Measurements from ENCODE around the gene OR2B6. TPM values are rescaled to one million over a fixed set of nuclear protein-coding genes. Genes with fewer than 3 reads are reported as not detected.

The OR2B6 gene
- total and polyA plus RNA-seq, 2 of the 13 experiments (the other 11 are each of a cell fraction or from before 2014, with no cell fraction given) = 1.2 TPM; not detected in 1

DNA sequence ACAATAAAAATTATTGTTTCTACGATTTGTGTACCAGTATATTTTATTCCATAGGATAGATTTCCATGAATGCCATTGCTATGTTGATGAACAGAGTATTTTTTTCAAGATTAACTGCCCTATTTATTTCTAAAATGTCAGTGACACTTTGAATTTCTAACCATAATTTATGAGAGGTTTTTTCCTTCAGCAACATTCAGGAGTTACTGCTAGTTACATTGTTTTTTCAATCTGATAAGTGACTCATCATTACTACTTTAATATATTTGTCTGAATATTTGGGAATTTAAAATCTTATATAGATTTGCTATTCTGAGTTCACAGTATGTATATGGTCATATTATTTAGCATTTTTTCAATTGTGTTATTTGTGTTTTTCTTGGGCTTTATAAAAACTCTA lies 6.0 kb upstream of the OR2B6 start:
- Histone ChIP-seq H4K20me1 (ENCODE audit: insufficient read depth, low read length) (no peaks in the 10 kb centered on the region), H3K9me3 (ENCODE audit: low read length) (peaks cover 9% of the 10 kb centered on the region; the same call in 1 of the 2 replicates), H3K4me1 (ENCODE audit: insufficient read depth, low read length) (no peaks in the 10 kb centered on the region), H3K4me3 (replicated peaks in 1 of 3; ENCODE audit: insufficient read depth in 1 of 3, low read depth in 2 of 3, low read length in 3 of 3) (no peak overlapping the region), H3K27ac (ENCODE audit: extremely low read length, insufficient read depth, low read length) (no peak overlapping the region), H3K9ac (ENCODE audit: insufficient read depth, low read depth, low read length) (no peak overlapping the region), H3K36me3 (replicated peaks in 1 of 2; ENCODE audit: control insufficient read depth in 1 of 2, insufficient read depth in 2 of 2, low read length in 2 of 2) (no peaks in the 10 kb centered on the region), H3K4me2 (ENCODE audit: low read depth, low read length) (no peak overlapping the region), H3K79me2 (ENCODE audit: insufficient read depth, low read length) (no peaks in the 10 kb centered on the region), H2AFZ (ENCODE audit: low read length) (no peak overlapping the region), H3K27me3 (ENCODE audit: control insufficient read depth in 1 of 2, insufficient read depth in 2 of 2, low read length in 2 of 2) (no peaks in the 10 kb centered on the region)
- no TSS peak for BruUV-seq (replicated peaks)
- 2% methylated on average over 1 of the region's 1 CpG for WGBS (ENCODE audit: low lambda C conversion rate)
- no peak for TF ChIP-seq ZNF556 (CRISPR knock-in tag; IDR thresholded peaks at IDR 0.05; ENCODE audit: borderline replicate concordance)
- no peak for TF ChIP-seq NPAS2 (CRISPR knock-in tag; IDR thresholded peaks at IDR 0.05; ENCODE audit: borderline replicate concordance)
- no peak for TF ChIP-seq NONO (IDR thresholded peaks at IDR 0.05)
- no peak for TF ChIP-seq NONO (CRISPR knock-in tag; conservative IDR thresholded peaks at IDR 0.05)
- TF ChIP-seq, protein P1, sequence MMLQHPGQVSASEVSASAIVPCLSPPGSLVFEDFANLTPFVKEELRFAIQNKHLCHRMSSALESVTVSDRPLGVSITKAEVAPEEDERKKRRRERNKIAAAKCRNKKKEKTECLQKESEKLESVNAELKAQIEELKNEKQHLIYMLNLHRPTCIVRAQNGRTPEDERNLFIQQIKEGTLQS (CRISPR knock-in tag; IDR thresholded peaks at IDR 0.05) = no peak
- TF ChIP-seq ZNF570 (CRISPR knock-in tag; IDR thresholded peaks at IDR 0.05; ENCODE audit: borderline replicate concordance) = no peak
- no peak for TF ChIP-seq ZNF549 (CRISPR knock-in tag; IDR thresholded peaks at IDR 0.05)
- no peak for TF ChIP-seq ZNF3 (CRISPR knock-in tag; IDR thresholded peaks at IDR 0.05)
- TF ChIP-seq ZNF784 (CRISPR knock-in tag; IDR thresholded peaks at IDR 0.05; ENCODE audit: borderline replicate concordance) = no peak
- TF ChIP-seq SYNCRIP (IDR thresholded peaks at IDR 0.05; ENCODE audit: insufficient read depth, low read depth, low read length) = no peak
- TF ChIP-seq HES4 (CRISPR knock-in tag; IDR thresholded peaks at IDR 0.05; ENCODE audit: borderline replicate concordance) = no peak
- intact Hi-C loops (cut with micrococcal nuclease; ENCODE audit: unreplicated experiment) = no loop called here
- in situ Hi-C loops (cut with HindIII; ENCODE audit: extremely low pct_ligation_motif_present, low pct_unique_long_range_greater_than_20kb) = no loop called here
- ChIA-PET POLR2A (no interaction called here), CTCF (ENCODE audit: low intra/inter-chr PET ratio, low total read pairs) (no interaction called here)
- DNase-seq (ENCODE audit: low spot score) = no peak
- no peak for ATAC-seq
- FAIRE-seq = no peak
